NT2/D1 (cell line): ENCODE data around the gene SERINC5.

Experiments
- YY1 ChIP-seq: IDR thresholded peaks from 2 replicates; pipeline ENCODE4 v1.6.1; 2011; ENCODE audit not compliant: insufficient read length, insufficient read depth
- ZNF274 ChIP-seq: IDR thresholded peaks from 2 replicates; pipeline ENCODE4 v1.6.1; 2011; ENCODE audit warnings: mild to moderate bottlenecking, low read depth, low read length

- TF ChIP-seq ZNF274 = no peak
- no peak for TF ChIP-seq YY1
Observed at GRCh38 chr5:80216753-80217596, 38.9 kb downstream of the SERINC5 start.
